Memory B cell (primary cell): ENCODE data around the gene CTTNBP2NL.
"Not testable (repeated sequence)": the region's sequence is repeated elsewhere in the genome, so short reads cannot be mapped to it uniquely, and the experiment has no call there.

Experiments
- ATAC-seq: fragments of 150-1000 bp; cut with Tn5 transposase; 2 replicates; pipeline ENCODE4 v1.10.0; 2021; ENCODE audit warnings: low read depth, mild to moderate bottlenecking, moderate library complexity
- DNase-seq, 2 donors: peaks; one replicate each; pipeline ENCODE4 v3.0.0; 2022; ENCODE audit warnings: low spot score in 2 of 2
- H3K27ac Mint-ChIP-seq: one replicate; pipeline ENCODE4 v1.8.0; 2022; ENCODE audit warnings: mild to moderate bottlenecking, moderate library complexity, mixed read lengths
- H3K27me3 Mint-ChIP-seq: one replicate; pipeline ENCODE4 v1.8.0; 2022; ENCODE audit warnings: mixed read lengths
- H3K36me3 Mint-ChIP-seq: one replicate; pipeline ENCODE4 v1.8.0; 2022; ENCODE audit warnings: mild to moderate bottlenecking, mixed read lengths
- H3K4me1 Mint-ChIP-seq: one replicate; pipeline ENCODE4 v1.8.0; 2022; ENCODE audit warnings: mixed read lengths
- H3K4me3 Mint-ChIP-seq: one replicate; pipeline ENCODE4 v1.8.0; 2022; ENCODE audit warnings: mild to moderate bottlenecking, moderate library complexity, mixed read lengths
- H3K9me3 Mint-ChIP-seq: one replicate; pipeline ENCODE4 v1.8.0; 2022; ENCODE audit warnings: mixed read lengths

The CTTNBP2NL gene

DNA sequence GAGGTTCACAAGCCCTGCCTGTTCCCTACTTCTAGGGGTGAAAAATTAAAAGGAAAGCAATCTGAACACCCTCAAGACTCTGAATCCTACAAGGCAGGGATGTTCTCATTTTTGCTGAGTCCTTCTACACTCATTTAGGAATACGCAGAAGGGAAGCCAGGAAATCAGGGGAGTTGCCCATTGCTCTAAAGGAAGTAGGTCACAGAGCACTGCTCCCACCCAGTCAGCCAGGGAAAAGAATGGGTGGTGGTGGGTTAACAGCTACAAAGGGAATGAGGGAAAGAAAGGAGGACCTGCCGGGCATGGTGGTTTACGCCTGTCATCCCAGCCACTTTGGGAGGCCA, 2.4 kb upstream of the CTTNBP2NL start:
- Mint-ChIP-seq H3K27me3 (no peaks in the 10 kb centered on the region), H3K36me3 (no peaks in the 10 kb centered on the region)
- DNase-seq: no peak

DNA sequence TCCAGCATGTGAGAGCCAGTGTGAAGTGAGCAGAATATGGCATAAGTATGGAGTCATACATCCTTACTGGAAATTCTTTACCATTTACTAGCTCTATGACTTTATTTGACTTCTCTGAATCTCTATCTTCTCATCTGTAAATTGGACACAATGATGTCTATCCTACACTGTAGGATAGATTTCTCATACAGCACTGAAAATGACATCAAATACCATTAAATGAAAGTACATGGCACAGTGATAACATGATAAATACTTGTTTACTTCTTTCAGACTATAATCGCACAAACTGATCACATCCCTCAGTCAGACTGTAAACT, 1.3 kb upstream of the CTTNBP2NL start:
- Mint-ChIP-seq H3K4me3 (no peak overlapping the region), H3K36me3 (no peaks in the 10 kb centered on the region), H3K9me3 (no peaks in the 10 kb centered on the region), H3K27ac (no peak overlapping the region), H3K27me3 (no peaks in the 10 kb centered on the region), H3K4me1 (peaks cover 27% of the 10 kb centered on the region)
- no peak for DNase-seq
- no peak for ATAC-seq

More for the DNA sequence above, 2.4 kb upstream of the CTTNBP2NL start:
- Mint-ChIP-seq H3K4me1 (peaks cover 23% of the 10 kb centered on the region), H3K4me3 (no peak overlapping the region), H3K9me3 (no peaks in the 10 kb centered on the region), H3K27ac (no peak overlapping the region)
- no peak for ATAC-seq

DNA sequence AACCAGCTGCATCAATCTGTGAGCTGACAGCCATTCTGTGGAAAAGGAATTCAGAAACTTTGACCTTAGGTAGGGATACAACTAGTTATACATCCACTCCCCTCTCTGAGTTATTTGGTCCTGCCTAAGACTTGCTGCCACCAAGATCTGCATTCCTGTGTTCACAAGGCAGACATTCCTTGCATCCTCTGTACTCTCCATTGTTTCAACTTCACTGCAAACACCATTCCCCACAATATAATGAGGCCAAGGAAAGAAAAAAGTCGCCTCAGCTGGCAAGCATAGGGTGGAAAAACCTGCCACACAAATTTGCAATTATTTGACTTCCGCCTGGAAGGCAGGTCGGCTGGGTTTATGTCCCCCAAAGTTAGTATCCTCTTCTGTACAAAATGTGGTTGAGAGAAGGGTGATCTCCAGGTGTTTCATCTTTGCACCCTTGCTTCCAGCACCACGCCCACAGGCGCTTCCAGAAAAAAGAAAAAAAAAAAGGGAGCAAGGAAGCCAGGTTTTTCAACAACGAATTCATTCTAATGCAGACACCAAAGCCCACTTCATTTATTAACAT, 676 bp upstream of the CTTNBP2NL start:
- no peaks in the 10 kb centered on the region for H3K9me3 Mint-ChIP-seq
- no peaks in the 10 kb centered on the region for H3K36me3 Mint-ChIP-seq
- H3K4me3 Mint-ChIP-seq: peak overlapping the region; percentile 94
- peaks cover 27% of the 10 kb centered on the region for H3K4me1 Mint-ChIP-seq
- H3K27ac Mint-ChIP-seq: peak overlapping the region; percentile 77
- no peaks in the 10 kb centered on the region for H3K27me3 Mint-ChIP-seq
- DNase-seq (no peak), ATAC-seq (no peak)

DNA sequence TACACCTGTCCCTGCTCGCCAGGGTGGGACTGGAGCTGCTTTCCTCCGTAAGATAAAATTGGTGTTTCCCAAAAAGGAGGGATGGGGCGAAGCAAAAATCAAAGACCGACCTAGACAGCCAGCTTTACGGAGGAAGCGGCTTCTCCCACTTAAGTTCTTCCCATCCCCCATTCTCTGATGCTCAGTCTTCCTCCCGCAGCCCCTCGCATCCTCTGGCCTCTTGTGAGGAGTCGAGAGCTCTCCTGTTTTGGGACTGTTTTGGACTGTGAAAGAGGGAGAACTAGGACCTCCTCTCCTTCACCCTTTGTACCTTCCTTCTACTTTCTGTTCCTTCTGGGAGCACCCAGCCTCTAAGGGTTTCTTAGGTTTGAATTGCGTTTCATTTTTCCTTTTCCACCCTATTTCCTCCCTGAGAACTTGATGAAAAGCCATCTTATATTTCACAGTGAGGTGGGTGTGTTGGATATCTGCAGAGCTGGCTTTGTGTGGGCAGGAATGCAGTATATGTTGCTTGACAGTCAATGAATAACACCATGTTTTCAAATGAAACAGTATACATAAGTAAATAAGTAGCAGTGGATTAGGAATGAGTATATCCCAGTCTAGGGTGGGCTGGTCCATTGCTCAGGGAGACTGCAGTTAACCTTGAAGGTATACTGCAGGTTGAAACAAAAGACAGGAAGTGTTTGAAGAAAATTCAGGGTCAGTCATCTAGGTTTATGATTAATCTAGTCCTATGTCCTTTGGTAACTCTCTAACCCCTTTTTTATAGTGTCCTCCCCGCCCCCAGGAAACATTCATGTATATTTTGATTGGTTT, 848 bp downstream of the CTTNBP2NL start:
- no peaks in the 10 kb centered on the region for H3K36me3 Mint-ChIP-seq
- peaks cover 21% of the 10 kb centered on the region for H3K4me1 Mint-ChIP-seq
- H3K27me3 Mint-ChIP-seq: no peaks in the 10 kb centered on the region
- peak overlapping the region; percentile 94 for H3K4me3 Mint-ChIP-seq
- H3K27ac Mint-ChIP-seq: peak overlapping the region; percentile 77
- ATAC-seq (no peak), DNase-seq (no peak)
- H3K9me3 Mint-ChIP-seq: no peaks in the 10 kb centered on the region

DNA sequence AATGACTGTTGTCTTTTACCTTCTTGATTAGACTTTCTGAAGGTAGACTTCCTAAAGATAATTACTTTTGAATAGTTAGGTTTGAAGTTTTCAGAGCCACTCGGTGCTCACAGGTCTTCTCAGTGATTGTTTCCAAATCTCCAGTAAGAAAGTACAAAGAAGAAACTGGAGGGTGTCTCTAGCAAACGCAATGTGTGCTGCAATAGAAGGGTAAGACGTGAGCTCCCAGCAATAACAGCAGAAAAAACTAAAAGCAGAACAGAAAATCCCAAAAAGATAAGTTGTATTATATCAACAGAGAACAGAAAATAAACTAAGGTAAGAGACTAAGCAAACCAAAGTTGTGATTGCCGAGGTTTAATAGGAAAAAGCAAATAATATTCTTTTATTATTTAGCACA, 1.8 kb downstream of the CTTNBP2NL start:
- Mint-ChIP-seq H3K9me3 (no peaks in the 10 kb centered on the region), H3K36me3 (no peaks in the 10 kb centered on the region), H3K27me3 (no peaks in the 10 kb centered on the region), H3K4me1 (peaks cover 21% of the 10 kb centered on the region), H3K4me3 (no peak overlapping the region), H3K27ac (no peak overlapping the region)
- ATAC-seq (no peak), DNase-seq (no peak)

DNA sequence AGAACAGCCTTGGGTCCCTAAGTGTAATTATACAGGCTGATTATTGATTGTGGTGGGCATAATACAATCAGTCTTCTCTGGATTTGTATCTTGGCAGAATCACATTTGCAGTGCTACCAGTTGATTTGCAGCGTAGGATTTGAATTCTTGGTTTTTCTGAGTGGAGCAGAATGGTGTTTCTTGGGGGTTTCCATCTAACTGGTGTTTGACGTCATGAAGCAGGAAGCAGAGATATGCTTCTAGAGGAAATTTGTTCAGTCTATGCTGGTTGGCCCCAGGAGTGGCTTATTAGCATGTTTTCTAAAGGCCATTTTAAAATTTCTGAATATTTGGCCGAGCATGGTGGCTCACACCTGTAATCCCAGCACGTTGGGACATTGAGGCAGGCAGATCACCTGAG, 3.4 kb downstream of the CTTNBP2NL start:
- no peaks in the 10 kb centered on the region for H3K27me3 Mint-ChIP-seq
- H3K9me3 Mint-ChIP-seq: no peaks in the 10 kb centered on the region
- H3K4me3 Mint-ChIP-seq: no peak overlapping the region
- peak overlapping the region; percentile 20 for H3K27ac Mint-ChIP-seq
- DNase-seq (no peak), ATAC-seq (peak; percentile 65)
- no peaks in the 10 kb centered on the region for H3K36me3 Mint-ChIP-seq
- peaks cover 15% of the 10 kb centered on the region for H3K4me1 Mint-ChIP-seq

DNA sequence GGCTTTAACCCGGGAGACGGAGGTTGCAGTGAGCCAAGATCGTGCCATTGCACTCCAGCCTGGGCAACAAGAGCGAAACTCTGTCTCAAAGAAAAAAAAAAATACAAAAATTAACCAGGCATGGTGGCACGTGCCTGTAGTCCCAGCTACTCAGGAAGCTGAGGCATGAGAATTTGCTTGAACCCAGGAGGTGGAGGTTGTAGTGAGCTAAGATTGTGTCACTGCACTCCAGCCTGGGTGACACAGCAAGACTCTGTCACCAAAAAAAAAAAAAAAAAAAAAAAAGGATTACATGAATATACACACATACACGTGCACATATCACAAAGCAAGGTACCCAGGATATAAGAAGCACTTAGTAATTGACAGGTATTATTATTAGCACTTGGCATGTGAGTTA, 4.7 kb downstream of the CTTNBP2NL start:
- H3K27ac Mint-ChIP-seq, H3K9me3 Mint-ChIP-seq, H3K4me3 Mint-ChIP-seq, H3K27me3 Mint-ChIP-seq, DNase-seq, H3K4me1 Mint-ChIP-seq, H3K36me3 Mint-ChIP-seq, ATAC-seq: not testable (repeated sequence)

DNA sequence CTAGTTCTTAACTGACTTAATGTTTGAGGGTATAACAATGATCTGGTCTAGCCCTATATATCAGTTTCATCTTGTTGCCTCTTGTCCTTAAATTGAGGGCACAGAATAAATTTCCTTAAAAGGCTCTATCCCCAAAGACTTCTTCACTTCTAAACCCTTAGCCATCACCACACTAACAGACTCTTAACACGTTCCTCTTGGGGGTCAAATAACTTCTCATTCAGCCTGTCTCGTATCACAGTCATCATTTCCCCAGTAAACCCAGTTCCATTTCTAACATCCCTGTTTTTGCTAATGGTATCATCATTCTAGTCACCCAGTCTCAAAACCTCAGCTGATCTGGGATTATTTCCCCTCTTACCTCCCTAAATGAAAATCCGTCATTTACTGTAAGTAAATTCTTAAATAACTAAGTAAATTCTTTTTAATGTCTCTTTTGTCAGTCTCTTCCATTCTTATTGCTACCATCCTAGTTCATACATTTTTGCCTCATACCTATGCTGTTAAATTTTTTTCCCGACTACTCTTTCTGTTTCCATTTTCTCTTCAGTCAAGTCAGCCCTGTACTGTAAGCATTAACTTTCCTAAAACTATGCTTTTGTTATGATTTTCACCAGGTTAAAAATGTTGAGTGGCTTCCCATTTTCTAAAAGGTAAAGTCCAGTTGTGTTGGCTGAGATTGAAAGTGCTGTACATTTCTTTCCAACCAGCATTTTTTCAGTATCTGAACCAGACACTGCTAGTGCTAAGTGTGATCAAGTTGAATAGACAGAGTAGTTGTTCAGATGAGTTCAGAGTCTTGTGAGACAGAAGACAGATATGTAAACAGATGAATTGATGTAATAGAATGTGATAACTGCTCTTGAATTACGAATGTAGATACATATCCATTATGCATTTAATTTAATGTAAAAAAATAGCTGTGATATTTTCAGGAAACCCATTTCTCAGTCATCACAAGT, 6.9 kb downstream of the CTTNBP2NL start:
- Mint-ChIP-seq H3K4me3 (no peak overlapping the region), H3K27ac (no peak overlapping the region), H3K4me1 (peaks cover 3% of the 10 kb centered on the region), H3K9me3 (no peaks in the 10 kb centered on the region), H3K36me3 (no peaks in the 10 kb centered on the region), H3K27me3 (no peaks in the 10 kb centered on the region)
- no peak for DNase-seq
- ATAC-seq: no peak

DNA sequence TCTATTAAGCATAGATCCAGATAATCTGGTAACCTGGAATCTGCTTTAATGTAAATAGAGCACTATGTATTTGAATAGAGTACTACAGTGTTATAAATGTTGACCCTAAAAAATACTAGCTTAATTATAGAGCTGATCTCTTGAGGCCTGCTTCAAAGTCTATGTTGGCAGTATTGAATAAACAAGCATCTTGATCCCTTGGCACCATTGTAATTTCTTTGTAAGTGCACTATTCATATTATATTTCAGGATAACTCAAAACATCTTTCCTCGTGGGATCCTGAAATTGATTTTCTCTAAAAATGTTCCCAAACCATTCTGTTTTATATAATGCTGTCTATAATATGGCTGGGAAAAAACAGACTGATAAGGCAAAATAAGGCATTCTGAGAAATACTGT, 10.8 kb downstream of the CTTNBP2NL start:
- Mint-ChIP-seq H3K27me3 (no peaks in the 10 kb centered on the region), H3K27ac (no peak overlapping the region), H3K4me1 (peaks cover 2% of the 10 kb centered on the region), H3K4me3 (no peak overlapping the region), H3K36me3 (no peaks in the 10 kb centered on the region), H3K9me3 (no peaks in the 10 kb centered on the region)
- ATAC-seq: no peak
- DNase-seq: no peak

DNA sequence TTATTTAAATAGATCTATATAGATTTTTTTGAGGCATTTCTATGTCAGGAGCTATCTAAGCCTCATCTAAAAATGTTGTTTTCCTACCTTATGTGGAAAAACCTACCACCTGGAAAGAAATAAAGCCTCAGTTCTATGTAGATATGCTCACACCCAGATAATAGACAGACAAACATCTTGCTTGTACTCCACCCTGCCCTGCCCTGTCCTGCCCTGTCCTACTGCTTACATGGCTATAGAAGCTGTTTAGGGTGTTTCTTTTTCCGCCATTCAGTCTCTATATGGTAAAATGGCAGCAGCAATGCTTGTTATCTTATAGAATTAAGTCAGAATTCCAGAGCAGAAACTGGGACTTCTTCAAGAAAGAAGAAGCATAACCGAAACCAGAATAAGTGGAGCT, 13.4 kb downstream of the CTTNBP2NL start:
- DNase-seq: no peak
- no peaks in the 10 kb centered on the region for H3K9me3 Mint-ChIP-seq
- no peak overlapping the region for H3K4me3 Mint-ChIP-seq
- no peak overlapping the region for H3K27ac Mint-ChIP-seq
- H3K4me1 Mint-ChIP-seq: peaks cover 2% of the 10 kb centered on the region
- peaks cover 2% of the 10 kb centered on the region for H3K27me3 Mint-ChIP-seq
- H3K36me3 Mint-ChIP-seq: peaks cover 2% of the 10 kb centered on the region
- no peak for ATAC-seq

DNA sequence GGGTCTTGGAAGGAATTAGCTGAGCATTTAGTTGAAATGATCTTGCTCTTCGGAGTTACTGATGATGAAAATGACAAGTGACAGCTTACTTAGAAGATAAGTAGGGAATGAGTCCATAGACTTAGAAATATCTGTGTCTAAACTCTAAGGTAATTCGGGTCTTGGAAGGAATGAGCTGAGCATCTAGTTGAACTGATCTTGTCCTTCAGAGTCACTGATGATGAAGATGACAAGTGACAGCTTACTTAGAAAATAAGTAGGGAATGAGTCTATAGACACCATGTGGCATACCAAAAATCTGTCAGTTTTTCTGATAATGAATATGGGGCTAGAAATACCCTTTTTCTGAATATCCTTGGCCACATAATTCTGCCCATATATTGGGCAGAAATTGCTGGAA, 14.7 kb downstream of the CTTNBP2NL start:
- H3K4me3 Mint-ChIP-seq: no peak overlapping the region
- DNase-seq (no peak), ATAC-seq (no peak)
- H3K27me3 Mint-ChIP-seq: peaks cover 2% of the 10 kb centered on the region
- peaks cover 2% of the 10 kb centered on the region for H3K4me1 Mint-ChIP-seq
- no peaks in the 10 kb centered on the region for H3K9me3 Mint-ChIP-seq
- H3K36me3 Mint-ChIP-seq: peaks cover 2% of the 10 kb centered on the region
- no peak overlapping the region for H3K27ac Mint-ChIP-seq

DNA sequence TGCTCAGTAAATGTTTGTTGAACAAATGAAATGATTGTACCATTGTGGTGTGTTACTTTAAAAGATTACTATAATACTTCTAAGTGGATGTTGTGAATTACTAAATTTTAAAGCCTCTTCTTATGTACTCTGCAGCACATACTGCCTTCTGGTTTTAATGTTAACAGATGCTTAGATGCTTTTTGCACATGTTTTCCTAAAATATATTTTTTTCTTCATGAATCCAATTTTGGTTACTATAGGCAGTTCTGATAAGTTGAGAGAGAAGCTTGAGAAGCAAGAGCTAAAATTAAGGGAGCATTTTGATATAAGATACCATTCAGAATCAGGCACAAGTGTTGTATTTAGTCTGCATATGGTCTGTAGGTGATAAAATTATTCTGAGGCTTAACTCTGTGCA, 21.3 kb downstream of the CTTNBP2NL start:
- Mint-ChIP-seq H3K27me3 (peaks cover 2% of the 10 kb centered on the region), H3K36me3 (peaks cover 3% of the 10 kb centered on the region), H3K9me3 (no peaks in the 10 kb centered on the region), H3K4me3 (no peak overlapping the region), H3K27ac (no peak overlapping the region), H3K4me1 (no peaks in the 10 kb centered on the region)
- ATAC-seq (no peak), DNase-seq (no peak)

DNA sequence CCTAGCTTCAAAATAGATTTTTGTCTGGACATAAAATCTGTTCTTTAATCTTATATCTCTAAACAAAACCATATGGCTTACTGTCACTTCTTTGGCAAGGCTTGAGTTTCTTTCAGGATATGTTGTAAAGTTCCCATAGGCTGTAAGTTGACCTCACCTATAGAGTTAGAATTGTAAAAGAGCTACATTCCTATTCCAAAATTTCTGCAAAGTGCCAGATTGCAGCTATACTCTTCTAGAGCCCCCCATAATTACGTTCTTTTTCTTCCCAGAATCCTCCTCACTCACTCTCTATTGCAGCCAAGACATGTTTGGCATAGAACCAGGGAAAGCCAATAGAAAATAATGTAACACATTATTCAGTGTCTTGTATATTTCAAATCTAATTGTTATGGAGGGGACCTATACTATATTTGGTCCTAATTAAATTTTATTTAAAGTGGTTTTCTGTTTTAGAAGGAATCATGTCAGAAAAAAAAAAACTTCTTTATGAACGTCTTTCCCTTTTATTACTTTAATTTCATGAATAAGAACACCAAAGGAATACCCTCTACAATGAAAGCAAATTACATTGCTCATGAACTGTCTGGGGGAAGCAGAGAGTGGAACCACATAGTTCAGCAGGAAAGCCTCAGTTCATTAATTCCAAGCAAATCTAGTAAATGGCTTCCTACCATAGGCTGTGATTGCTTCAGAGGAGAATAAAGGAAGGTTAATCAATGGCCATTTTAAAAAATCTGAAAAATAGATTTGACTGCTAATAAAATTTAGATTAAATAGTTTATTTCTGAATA, 22.3 kb downstream of the CTTNBP2NL start:
- ATAC-seq: no peak
- Mint-ChIP-seq H3K4me1 (no peaks in the 10 kb centered on the region), H3K36me3 (peaks cover 3% of the 10 kb centered on the region), H3K27ac (no peak overlapping the region), H3K9me3 (no peaks in the 10 kb centered on the region), H3K4me3 (no peak overlapping the region), H3K27me3 (peaks cover 1% of the 10 kb centered on the region)
- DNase-seq: no peak

DNA sequence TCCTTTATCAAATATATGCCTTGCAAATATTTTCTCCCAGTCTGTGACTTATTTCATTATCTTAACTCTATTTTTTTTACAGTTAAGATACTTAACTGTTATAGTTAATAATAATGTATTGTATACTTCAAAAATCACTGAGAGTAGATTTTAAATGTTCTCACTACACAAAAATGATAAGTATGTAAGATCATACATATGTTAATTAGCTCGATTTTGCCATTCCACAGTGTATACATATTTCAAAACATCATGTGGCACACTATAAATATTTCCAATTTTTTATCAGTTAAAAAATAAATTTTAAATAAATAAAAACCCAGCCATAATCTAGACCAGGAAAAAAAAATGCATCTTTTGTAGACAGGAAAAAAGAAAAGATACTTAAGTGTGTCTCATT, 27.2 kb downstream of the CTTNBP2NL start:
- Mint-ChIP-seq H3K36me3 (no peaks in the 10 kb centered on the region), H3K4me1 (no peaks in the 10 kb centered on the region), H3K9me3 (no peaks in the 10 kb centered on the region), H3K4me3 (no peak overlapping the region), H3K27ac (no peak overlapping the region), H3K27me3 (no peaks in the 10 kb centered on the region)
- ATAC-seq: no peak
- no peak for DNase-seq
